Endothelial cell of umbilical vein (primary cell): ENCODE measurements around the gene ZBP1.

ENCODE experiments used
- CTCF ChIP-seq, 2 donors: IDR thresholded peaks; 1 replicate in 1 of 2; 2 replicates in 1 of 2; pipeline ENCODE4 v1.5.1; 2011; ENCODE audit warnings: low read length in 2 of 2, mild to moderate bottlenecking in 2 of 2, moderate library complexity in 2 of 2, control low read depth in 1 of 2, inconsistent platforms in 1 of 2, low read depth in 1 of 2; ENCODE audit not compliant: insufficient read depth in 1 of 2; ENCODE audit errors: extremely low read depth in 1 of 2
- EZH2 ChIP-seq: IDR thresholded peaks from 2 replicates; pipeline ENCODE4 v1.6.1; 2012; ENCODE audit warnings: borderline replicate concordance, low read depth, mild to moderate bottlenecking, moderate library complexity, low read length, inconsistent platforms; ENCODE audit not compliant: severe bottlenecking
- FOS ChIP-seq: IDR thresholded peaks from 2 replicates; pipeline ENCODE4 v1.6.1; 2011; ENCODE audit warnings: mild to moderate bottlenecking, low read length, moderate library complexity, borderline replicate concordance; ENCODE audit not compliant: insufficient read depth
- GATA2 ChIP-seq: IDR thresholded peaks from 2 replicates; pipeline ENCODE4 v1.7.0; 2011; ENCODE audit warnings: low read depth, mild to moderate bottlenecking, moderate library complexity, mixed read lengths, low read length; ENCODE audit not compliant: insufficient read length, insufficient read depth
- JUN ChIP-seq: IDR thresholded peaks from 2 replicates; pipeline ENCODE4 v1.6.1; 2011; ENCODE audit warnings: borderline replicate concordance, low read depth; ENCODE audit not compliant: insufficient read length, insufficient read depth
- MAX ChIP-seq: IDR thresholded peaks from 2 replicates; pipeline ENCODE4 v1.6.1; 2011; ENCODE audit not compliant: insufficient read depth, insufficient read length
- MYC ChIP-seq: IDR thresholded peaks from one replicate; pipeline ENCODE4 v1.6.1; 2011; ENCODE audit warnings: mild to moderate bottlenecking, low read depth, low read length
- POLR2A ChIP-seq: IDR thresholded peaks from 2 replicates; pipeline ENCODE4 v1.6.1; 2012; ENCODE audit warnings: low read depth, mild to moderate bottlenecking, control low read depth, low read length
- POLR2AphosphoS5 ChIP-seq: IDR thresholded peaks from 2 replicates; pipeline ENCODE4 v1.6.1; 2012; ENCODE audit warnings: low read depth, mild to moderate bottlenecking, control low read depth, low read length, moderate library complexity; ENCODE audit not compliant: insufficient read depth

- TF ChIP-seq CTCF (IDR thresholded peaks at IDR 0.05; ENCODE audit: extremely low read depth in 1 of 2, insufficient read depth in 1 of 2, low read depth in 1 of 2, low read length in 2 of 2): no peak
- no peak for TF ChIP-seq EZH2
- TF ChIP-seq POLR2A: no peak
- no peak for TF ChIP-seq JUN
- no peak for TF ChIP-seq MAX
- TF ChIP-seq GATA2: no peak
- no peak for TF ChIP-seq POLR2AphosphoS5
- no peak for TF ChIP-seq MYC
- no peak for TF ChIP-seq FOS
Observed at GRCh38 chr20:57579331-57579897, 40.8 kb downstream of the ZBP1 start.
